T-helper 2 cell treated with Interferon-gamma antibody and Interleukin-4, amounts not matched to agents 100 ng/mL and 5 ng/mL, for 36 hours (primary cell): ENCODE results near the gene PFKM. TPM values are rescaled to one million over a fixed set of nuclear protein-coding genes. Genes with fewer than 3 reads are reported as not detected.
"Not testable (repeated sequence)": the region's sequence is repeated elsewhere in the genome, so short reads cannot be mapped to it uniquely, and the experiment has no call there.

Source experiments
- intact Hi-C: fragments of 100-400 bp; cut with micrococcal nuclease; formaldehyde crosslinking; loops from one replicate; pipeline ENCODE4 v1.15.1; 2023
- total RNA-seq: library from RNA; stranded (reverse); gene quantifications from 2 replicates; pipeline ENCODE4 v1.2.3, GENCODE V29; 2022

Gene PFKM
- total RNA-seq, 1 donor from 2014 or later = 21.2 TPM

DNA sequence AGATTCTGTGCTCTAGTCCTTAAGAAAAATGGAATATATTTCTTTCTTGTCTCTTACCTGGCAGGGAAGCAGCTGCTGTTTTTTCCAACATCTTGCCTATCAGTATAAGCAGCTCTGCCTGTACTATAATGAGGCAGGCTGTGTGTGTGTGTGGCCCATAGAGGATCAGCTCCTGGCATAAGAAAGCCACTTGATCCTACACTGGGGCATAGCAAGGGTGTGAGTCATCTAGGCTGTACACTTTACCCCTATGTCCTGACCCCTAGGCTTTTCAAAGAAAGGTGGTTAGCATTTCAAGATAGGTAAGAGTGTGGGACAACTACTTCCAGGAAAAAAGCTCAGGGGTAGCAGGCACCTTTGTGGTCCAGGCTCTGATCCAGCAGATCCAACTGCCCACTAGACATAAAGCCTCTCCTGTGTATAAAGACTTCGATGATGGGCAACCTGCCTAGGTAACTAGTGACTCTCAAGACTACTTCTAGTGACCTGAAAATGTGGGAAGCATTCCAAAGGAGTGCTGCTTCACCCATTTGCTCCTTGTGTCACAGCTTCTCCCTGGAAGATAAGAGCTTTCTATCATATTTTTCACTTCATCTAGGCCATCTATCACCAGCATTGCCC, 8.4 kb upstream of the PFKM start:
- intact Hi-C loops = no loop called here

DNA sequence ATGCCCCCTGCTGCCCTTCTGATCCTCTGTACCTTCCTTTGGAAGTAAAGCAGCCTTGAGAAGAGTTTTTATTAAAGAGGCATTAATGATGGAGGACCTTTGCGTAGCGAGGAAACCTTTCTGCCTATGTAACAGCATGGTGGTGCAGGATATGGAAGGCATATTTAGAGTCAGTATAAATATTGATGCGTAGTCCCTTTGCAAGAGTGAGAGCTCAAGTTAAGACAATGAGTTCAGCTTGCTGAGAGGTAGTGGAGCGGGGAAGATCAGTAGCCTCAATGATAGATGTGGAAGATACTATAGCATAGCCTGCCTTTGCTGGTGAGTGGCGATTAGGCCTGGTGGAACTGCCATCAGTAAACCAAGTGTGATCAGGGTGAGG, 7.9 kb upstream of the PFKM start:
- intact Hi-C loops = not testable (repeated sequence)

DNA sequence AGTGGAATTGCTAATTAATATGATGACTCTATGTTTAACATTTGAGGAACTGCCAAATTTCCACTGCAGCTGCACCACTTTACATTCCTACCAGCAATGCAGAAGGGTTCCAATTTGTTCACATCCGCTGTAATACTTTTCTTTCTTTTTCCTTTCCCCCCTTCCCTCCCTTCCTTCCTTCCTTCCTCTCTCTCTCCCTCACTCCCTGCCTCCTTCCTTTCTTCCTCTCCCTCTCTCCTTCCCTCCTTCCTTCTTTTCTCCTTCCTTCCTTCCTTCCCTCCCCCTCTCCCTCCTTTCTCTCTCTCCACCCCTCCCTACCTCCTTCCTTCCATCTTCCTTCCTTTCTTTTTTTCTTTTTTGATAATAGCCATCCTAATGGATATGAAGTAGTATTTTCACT, 3.2 kb upstream of the PFKM start:
- intact Hi-C loops = no loop called here

DNA sequence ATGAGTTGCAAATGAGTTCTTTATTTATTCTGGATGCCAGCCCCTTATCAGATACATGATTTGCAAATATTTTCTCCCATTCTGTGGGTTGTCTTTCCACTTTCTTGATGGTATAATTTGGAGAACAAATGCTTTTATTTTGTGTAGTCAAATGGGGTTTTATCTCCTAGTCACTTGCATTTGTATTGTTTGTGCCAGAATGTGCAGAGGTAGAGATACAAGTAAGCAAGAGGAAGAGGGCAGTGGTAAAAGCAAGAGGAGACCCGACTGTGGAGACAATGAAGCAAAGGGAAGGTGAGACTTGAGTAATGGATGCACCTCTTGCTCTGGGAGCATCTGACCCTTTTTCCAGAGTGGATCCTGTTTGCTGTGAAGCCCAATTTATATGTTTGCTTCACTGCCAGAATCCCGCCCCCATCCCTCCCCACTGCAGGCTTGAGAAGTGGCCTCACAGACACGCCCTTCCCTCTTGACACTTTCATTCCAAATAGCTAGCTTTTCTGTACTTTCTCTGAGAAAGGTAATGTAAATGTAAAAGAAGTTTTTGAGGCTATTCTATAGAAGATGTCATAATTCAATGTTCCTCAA, 786 bp upstream of the PFKM start:
- intact Hi-C loops = no loop called here

DNA sequence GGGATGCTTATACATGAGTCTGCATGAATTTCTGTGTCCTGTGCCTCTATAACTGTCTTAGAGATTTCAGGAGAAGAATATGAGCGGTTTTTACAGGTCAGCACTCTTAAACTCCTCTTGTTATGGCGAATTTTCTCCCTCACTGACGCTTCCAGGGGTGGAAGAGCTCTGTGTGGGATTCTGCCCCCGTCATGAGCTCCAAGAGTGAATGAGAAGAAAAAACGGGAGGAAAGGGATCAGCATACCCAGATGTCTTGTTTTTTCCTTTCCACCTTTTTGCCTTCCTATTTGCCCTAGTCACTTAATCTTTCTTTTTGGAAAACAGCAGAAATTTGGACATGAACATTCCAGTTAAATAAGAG, 651 bp downstream of the PFKM start:
- intact Hi-C loops = loop anchor here (1.0 kb wide), 1 partner anchor 14 kb away; the partner anchor contains the start of gene SENP1

DNA sequence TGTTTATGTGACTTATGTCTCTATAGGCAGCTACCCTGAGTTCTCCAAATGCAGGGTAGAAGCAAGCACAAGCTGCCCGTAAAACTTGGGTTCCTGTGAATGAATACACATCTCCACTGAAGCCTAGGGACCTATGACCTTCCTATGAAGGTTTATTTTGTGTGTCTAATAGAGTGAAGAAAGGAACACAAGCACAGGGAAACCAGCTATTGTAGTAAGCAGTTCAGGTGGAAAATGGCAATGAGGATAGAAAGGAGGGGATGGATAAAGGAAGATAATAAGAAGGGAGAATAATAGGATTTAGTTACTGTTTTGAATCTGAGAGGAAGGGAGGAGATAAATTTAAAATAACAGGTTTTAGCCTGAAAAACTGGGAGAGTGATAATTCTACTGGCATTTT, 2.4 kb downstream of the PFKM start:
- intact Hi-C loops = no loop called here

DNA sequence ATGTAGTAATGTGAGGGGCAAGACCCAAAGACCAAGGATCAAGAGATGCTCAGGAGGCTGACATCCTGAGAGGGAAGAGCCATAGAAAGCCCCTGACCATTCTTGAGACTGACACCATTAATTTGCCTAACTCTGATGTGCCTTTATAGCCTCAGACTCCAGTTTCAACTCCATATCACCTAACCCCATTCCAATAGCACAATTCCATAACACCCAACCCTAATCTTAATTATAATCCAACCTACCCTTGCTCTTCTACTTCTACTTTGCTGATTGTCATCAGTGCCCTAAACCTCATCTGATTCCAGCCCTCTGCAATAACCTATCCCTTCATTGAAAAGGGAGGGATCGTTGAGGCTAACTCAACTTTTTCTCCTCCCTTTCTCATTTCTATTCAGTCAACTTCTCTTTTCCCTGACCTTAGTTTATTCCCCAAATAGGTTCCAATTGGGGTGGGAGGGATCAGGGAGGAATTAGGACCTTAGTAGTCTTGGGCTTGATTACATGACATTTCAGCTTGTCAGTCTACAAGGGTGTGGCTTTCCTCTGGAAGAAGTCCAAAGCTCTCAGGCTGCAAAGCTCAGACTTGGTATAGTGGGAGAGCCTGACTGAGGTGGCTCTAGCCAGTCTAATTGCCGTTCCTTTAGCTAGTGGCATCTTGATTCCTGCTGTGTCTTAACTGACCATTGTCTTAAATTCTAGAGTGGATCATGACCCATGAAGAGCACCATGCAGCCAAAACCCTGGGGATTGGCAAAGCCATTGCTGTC, 3.1 kb downstream of the PFKM start:
- intact Hi-C loops = no loop called here

DNA sequence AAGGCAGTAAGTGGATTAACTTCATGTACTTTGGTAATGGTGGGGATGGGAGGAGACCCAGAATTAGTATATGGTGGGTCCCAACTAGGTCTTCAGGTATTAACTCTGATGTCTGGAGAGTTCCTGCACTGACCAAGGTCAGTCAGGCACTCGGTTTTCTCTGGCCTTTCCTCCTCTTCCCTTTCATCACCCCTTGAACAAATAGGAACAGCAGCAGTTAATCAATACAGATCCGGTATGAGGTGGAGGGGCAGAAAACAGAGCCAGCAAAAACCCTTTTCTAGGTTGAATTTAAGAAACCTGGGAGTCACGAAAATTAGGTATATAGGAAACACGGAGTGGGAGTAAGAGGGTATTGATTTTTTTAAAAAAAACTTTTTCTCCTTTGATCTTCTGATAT, 4.0 kb downstream of the PFKM start:
- intact Hi-C loops = no loop called here

DNA sequence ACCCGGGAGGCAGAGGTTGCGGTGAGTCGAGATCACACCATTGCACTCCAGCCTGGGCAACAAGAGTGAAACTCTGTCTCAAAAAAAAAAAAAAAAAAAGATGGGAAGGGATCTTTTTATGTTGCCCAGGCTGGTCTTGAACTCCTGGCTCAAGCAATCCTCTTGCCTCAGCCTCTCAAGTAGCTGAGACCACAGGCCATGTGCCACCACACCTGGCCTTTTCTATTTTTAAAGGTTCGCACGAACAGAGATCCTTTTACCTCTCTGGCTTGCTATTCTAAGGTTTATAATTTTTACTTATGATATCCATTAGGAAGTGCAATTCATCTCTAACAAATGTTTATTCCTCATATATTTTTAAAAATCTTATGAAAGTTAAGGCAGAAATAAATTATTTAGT, 6.4 kb downstream of the PFKM start:
- intact Hi-C loops = not testable (repeated sequence)

DNA sequence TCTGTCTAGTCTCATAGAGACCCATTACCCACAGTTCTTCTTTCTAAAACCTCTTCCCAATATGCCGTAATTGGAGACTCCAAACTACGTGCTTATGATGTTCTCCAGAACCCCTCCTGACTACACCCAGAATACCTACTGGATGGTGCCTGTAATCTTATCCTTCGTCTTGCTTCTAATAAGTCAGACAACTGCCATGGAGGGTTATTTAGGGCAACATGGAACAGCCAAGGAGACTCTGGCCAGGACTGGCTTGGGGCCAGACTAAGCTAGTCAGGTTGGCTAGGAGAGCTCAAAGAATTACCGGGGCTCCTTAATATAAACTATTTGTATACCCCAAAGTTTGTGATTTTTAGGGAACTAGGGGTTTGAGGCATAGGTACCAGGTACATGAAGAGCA, 6.8 kb downstream of the PFKM start:
- intact Hi-C loops = no loop called here

DNA sequence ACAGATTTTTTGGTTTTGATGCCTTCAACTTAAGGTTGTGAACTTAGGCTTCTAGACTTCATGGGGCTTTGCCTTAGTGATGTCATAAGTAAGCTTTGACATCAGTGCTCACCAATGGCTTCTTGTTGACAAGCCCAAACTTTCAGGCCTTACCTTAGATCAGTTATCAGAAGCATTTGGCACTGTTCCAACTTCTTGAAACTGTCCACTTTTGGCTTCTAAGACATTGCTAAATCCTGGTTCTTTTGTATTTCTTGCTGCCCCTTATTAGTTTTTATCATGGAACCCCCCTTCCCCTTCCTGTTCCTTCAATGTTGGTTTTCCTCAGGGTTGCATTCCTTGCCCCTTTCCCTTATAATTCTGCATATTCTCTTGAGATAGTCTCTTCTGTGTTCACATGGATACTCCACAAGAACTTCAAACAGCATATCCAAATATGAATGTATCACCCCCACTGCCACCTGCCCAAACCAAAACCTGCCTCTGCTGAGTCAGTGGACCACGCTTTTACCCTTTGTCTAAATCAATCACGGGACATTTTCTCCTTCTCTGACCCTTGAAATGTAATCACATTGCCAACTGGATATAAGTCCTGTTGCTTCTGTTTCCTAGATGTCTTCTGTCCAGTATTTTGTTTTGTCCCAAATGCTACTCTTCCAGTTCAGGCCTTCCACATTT, 7.9 kb downstream of the PFKM start:
- intact Hi-C loops = no loop called here

DNA sequence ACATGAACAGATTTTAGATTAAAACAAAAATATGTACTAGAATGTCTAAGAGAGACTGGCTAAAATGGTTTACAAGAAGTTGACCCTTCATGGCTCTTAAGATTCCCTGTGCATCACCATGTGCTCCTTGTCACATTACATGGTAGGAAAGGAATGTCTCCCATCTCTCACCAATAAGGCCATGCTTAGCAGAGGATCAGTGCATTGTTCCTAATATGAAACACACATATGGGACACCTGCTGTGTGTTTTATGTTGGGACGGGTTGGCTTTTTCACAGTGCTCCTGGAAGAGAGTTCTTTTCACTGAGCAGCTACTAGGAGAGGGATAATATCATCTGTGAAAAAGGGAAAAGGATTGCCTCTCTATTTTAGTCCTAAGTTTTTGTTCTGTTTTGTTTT, 9.6 kb downstream of the PFKM start:
- intact Hi-C loops = no loop called here

DNA sequence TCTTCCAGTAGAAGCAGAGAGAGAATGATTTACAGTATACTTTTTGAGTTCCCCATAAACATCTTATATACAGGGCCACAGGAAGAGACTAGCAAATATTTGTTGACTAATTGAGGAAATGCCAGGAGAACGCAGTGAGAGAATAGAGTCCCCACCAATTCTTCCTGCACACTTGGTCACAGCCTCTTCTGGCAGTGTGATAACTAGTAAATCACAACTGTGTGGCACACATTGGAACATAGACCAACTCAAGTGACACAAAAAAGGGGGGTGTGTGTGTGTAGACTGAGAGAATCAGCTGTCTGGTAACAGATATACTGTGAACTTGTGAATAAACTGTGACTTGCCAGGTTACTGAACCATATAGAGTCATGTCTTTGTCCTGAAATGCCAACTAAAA, 10.2 kb downstream of the PFKM start:
- intact Hi-C loops = no loop called here

DNA sequence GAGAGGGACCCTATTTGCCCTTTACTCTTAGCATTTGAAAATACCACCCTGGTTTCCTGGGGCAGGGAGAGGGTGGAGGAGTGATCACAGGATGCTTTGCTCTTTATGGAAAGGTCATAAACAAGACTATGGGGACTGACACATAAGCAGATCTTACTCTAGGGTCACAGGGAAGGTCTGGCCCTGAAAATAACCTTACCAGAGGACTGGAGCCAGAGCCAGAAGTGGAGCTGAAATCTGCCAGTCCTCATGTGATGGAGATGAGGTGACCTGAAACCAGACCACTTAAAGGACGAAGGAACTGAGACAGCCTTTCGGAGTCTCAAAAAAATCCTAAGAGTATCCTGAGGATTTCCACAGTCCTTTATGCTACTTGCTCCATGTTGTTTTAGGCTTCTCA, 12.4 kb downstream of the PFKM start:
- intact Hi-C loops = no loop called here

DNA sequence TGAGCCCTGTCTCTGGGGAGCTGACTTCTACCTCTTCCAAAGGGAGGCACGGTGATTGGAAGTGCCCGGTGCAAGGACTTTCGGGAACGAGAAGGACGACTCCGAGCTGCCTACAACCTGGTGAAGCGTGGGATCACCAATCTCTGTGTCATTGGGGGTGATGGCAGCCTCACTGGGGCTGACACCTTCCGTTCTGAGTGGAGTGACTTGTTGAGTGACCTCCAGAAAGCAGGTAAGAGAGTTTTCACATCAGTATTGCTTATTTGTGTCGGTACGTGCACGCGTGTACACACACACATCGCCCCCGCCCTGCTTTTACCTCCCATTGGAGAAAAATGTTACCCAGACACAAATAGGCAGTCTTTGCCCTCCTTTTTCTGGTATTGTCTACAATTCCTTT, 13.7 kb downstream of the PFKM start:
- intact Hi-C loops = no loop called here

DNA sequence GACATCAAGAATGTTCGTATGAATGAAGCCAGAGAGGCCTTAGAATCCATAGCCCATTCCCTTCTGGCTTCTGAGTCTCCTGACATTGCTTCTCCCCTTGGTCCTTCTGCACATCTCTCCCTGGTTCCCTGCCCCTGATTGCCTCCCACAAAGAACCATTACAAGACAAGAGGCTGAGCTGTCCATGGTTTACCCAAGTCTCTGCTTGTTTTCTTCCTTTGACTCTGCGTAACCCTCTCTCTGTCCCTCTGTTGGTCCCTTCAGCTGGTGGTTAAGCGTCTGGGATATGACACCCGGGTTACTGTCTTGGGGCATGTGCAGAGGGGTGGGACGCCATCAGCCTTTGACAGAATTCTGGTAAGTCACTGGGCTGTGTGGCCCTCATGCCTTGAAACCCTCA, 15.9 kb downstream of the PFKM start:
- intact Hi-C loops = no loop called here

DNA sequence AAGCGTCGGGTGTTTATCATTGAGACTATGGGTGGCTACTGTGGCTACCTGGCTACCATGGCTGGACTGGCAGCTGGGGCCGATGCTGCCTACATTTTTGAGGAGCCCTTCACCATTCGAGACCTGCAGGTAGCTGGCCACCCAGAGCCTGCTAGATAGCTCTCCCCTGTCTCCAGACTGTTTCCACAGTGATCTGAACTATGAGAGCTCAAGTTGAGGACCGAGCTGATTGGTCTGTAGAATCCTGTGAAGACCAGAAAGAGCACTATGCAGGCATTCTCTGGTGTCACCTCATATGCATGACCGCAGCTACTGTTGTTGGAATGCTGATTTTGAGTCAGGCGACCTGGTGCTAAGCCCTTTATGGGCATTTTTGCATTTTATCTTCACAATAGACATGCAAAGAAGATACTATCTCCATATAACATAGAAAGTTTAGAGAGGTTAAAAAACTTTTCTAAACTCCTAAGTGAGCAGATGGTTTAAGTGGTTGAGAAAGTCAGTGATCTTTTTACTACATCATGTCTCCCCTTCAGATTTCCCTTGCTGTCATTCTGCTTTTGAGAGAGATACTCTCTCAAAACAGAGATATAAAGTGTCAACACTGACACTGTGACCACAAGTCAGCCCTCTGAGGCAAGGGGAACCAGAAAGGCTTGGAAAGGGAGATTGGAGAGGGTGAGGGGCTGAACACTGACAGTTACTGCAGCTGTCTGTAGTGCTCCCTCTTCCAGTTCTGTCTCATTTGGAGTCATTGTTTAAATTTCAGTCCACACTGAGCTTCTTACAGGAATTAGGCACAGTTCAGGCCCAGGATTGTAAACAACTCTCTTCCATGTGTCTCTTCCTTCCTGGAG, 23.9 kb downstream of the PFKM start:
- intact Hi-C loops = no loop called here

DNA sequence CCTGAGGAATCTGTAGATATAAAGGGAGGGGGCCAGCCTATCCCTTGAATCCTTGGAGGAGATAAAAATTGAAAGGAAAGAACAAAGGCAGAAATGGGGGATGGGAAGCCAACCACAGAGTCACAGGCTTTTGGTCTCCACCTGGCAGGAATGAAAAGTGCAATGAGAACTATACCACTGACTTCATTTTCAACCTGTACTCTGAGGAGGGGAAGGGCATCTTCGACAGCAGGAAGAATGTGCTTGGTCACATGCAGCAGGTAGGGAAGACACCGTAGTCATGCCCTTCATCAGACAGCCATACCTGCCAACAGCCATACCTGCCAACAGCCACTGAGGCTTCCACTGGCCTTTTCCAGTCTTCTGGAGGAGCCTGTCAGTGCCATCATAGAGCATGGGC, 24.7 kb downstream of the PFKM start:
- intact Hi-C loops = no loop called here

DNA sequence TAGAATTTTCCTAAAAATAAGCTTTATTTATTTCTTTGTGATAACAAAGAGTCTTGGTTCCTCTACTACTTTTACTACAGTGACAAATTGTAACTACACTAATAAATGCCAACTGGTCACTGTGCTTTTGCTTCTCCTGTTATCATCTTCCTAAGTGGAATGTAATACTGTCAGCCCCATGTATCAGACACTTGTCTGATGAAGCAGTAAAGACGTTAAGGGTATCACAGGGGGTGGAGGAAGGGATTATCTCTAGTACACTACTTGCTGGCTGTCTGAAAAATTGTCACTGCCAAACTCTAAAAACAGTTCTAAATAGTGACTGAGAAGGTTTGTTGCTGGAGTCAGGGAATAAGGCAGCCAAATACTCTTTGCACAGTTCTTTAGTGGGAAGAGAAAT, 26.8 kb downstream of the PFKM start:
- intact Hi-C loops = no loop called here

DNA sequence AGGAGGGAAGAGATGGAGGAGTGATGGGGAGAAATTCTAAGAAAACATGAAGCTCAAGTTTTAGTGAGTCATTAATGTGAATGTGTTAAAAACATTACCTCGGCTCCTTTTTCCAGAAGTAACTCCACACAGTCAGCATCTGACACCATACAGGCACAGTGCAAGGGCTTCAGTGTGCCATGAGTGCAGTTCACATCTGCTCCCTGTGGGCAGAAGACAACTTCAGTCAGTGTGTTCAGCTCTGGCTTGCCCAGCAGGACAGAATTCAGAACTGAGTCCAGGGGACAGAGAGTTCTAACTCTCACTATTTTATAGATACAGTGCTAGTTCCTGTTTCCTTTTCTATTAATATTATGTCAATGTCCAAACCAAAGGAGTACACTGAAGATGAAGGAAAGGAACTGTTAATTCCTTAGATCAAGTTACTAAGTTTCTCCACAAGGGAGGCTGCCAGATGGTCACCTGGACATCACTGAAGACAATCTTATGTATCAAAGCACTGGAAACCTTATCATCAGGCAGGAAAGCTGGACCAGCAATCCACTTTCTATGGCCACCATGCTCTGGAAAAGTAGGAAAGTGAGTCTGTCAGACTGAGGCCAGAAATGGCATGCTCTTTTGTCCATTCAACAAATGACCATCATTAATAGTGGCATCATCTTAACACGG, 32.1 kb downstream of the PFKM start:
- intact Hi-C loops = no loop called here

DNA sequence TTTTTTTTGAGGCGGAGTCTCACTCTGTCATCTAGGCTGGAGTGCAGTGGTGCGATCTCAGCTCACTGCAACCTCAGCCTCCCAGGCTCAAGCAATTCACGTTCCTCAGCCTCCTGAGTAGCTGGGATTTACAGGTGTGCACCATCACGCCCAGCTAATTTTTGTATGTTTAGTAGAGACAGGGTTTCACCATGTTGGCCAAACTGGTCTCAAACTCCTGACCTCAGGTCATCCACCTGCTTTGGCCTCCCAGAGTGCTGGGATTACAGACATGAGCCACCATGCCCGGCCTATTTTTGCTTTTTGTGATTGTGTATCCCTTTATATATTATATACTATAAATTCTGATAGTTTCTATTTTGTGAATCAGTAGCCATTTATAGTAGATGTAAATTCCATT, 36.6 kb downstream of the PFKM start:
- intact Hi-C loops = loop anchor here (5.0 kb wide), 2 partner anchors 253 to 448 kb away; partner anchors contain the start of genes RPAP3 and VDR
